22Rv1 (cell line): Measurements from ENCODE around the gene SCUBE2.

ENCODE experiments used
- H3K27ac ChIP-seq: fragments of 450-650 bp; 2 replicates; pipeline ENCODE4 v1.5.1; 2017
- ZFX ChIP-seq: fragments of 450-650 bp; IDR thresholded peaks from 2 replicates; pipeline ENCODE4 v1.6.1; 2017; ENCODE audit warnings: antibody characterized with exemption, borderline replicate concordance
- TF ChIP-seq, protein P1 (sequence below): fragments of 450-650 bp; IDR thresholded peaks from 2 replicates; pipeline ENCODE4 v1.5.1; 2017; ENCODE audit warnings: mild to moderate bottlenecking

SCUBE2 gene

DNA sequence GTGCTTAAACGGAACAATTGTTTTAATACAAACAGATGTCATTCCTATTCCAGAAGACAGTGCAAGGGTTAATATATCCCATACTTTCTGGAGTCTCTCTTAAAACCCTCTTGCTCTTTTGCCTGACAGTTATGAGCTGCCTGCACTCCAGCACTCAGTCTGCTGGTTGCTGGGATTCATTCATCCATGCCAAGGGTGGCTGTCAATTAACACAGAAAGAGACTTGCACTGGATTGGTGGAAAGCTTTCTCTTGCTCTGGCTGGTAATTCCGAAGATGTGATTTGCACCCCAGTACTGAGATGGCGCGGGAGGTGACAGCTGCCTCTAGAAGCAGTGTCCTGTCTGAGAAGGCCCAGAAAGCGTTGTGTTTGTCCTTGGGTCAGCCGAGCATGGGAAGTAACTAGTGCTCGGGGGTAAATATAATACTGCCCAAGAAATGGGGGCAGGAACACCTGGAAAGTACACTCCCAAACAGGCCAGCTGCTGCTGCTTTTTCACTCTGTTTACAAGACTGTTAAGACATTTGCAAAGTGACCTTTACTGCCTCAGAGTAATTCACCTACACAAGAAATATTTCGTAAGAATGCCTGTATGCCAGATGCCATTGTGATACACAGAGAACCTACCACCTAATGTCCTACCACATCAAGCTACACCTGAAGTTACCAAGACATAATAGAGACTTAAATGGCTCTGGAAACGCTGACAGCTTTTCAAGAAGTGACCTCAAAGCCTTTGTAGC, 20.5 kb downstream of the SCUBE2 start:
- TF ChIP-seq ZFX = no peak
- TF ChIP-seq, protein P1, sequence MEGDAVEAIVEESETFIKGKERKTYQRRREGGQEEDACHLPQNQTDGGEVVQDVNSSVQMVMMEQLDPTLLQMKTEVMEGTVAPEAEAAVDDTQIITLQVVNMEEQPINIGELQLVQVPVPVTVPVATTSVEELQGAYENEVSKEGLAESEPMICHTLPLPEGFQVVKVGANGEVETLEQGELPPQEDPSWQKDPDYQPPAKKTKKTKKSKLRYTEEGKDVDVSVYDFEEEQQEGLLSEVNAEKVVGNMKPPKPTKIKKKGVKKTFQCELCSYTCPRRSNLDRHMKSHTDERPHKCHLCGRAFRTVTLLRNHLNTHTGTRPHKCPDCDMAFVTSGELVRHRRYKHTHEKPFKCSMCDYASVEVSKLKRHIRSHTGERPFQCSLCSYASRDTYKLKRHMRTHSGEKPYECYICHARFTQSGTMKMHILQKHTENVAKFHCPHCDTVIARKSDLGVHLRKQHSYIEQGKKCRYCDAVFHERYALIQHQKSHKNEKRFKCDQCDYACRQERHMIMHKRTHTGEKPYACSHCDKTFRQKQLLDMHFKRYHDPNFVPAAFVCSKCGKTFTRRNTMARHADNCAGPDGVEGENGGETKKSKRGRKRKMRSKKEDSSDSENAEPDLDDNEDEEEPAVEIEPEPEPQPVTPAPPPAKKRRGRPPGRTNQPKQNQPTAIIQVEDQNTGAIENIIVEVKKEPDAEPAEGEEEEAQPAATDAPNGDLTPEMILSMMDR = no peak
- no peak overlapping the region for H3K27ac ChIP-seq

DNA sequence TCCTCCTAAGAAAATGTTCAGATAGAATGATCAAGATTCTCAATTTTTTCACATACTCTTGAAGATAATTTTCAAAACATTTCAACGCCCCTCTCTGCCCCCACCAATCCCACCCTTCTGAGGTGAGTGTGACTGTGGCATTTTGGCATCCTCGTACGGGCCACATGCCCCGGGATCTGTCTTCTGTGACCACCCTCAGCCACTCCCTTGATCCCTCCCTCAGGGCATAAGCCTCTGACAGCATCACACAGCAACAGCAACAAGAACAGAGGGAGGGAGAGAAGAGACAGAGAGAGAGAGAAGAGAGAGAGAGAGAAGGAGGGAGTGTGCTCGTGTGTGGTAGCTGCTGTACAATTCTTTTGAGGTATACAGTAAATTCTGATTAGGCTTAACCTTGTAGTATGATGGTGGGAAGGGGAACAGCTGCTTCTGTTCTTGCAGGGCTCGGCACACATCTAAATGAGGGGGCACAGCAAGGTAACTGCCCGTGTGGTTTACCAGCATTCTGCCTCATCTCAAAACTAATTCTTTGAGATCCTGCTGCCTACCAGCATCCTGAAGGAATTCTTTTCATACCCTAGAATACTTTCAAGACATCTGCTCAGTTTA, 21.4 kb downstream of the SCUBE2 start:
- H3K27ac ChIP-seq = no peak overlapping the region
- TF ChIP-seq ZFX = no peak
- TF ChIP-seq, protein P1 = no peak

DNA sequence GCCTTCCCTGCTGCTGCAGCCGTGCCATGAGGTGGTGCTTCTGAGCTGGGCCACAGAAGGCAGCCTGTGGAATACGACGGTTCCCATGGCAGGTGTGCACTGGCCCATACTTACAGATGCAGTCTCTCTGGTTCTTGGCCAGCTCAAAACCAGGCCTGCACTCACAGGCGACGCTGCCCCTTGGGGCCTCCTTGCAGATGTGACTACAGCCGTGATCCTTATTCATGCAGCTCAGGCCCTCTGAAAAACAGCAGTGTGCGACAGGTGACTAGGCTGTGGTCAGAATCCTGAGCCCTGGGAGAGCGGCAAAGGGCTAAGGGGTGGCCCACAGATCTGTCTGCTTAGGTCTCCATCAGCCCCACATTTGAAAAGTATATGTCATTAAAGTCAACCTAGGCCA, 22.1 kb downstream of the SCUBE2 start:
- H3K27ac ChIP-seq = no peak overlapping the region
- TF ChIP-seq ZFX = no peak
- TF ChIP-seq, protein P1 = no peak

DNA sequence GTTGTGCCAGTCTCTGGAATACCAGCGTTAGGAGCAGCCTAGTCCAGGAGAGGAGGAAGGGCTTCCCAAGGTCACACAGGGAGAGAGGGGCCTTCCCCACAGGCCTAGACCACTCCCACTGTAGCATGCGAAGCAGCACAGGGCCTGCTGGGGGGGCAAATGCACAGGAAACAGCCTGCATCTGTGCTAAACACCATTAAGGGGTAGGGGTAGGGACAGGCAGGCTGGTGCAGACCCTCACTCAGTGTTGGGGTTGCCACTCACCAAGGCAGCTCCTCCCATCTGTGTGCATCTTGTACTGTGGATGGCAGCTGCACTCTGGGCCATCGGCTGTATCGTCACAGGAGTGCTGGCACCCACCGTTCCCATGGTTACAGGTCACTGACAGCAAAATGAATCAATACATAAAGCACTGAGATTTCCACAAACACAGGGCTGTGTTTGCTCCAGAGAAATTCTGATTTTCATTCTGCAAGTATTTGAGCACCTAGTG, 24.9 kb downstream of the SCUBE2 start:
- no peak overlapping the region for H3K27ac ChIP-seq
- no peak for TF ChIP-seq ZFX
- TF ChIP-seq, protein P1 = no peak

DNA sequence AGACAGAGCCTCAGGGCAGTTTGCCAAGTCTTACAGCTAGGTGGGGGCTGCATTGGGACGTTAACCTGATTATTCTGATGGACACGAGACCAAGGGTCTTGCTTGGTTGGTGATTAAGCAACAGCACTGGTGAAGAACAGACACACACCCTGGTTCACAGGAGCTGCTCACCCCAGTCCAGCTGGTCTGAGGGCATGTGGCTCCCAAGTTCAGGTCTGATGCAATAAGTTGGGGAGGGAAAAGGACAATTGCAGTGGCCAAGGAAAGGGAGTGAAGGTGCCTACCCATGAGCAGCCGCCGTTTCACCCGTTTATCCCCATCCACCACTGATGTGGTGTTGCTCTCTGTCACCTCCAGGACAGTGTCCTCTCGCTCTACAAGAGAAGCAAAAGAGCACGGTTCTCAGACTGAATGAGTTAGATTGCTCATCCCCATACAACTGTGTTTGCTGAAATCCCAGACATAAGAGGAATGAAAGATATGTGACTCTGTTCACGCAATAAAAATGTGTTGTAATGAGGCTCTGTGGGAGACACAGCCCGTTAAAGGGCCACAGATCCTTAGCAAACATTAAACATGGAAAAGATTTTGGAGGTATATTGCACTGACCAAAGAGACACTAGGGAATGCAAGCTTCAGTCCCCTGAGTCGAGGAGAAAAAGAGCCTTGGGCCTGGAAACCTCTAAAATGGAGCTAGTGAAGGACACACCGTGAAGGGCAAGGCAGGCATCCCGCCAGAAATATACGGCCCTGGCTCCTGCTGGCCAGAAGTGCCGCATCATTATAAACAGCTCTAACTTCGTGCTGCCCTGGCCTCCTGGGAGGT, 25.6 kb downstream of the SCUBE2 start:
- TF ChIP-seq, protein P1 = no peak
- TF ChIP-seq ZFX = no peak
- no peak overlapping the region for H3K27ac ChIP-seq

DNA sequence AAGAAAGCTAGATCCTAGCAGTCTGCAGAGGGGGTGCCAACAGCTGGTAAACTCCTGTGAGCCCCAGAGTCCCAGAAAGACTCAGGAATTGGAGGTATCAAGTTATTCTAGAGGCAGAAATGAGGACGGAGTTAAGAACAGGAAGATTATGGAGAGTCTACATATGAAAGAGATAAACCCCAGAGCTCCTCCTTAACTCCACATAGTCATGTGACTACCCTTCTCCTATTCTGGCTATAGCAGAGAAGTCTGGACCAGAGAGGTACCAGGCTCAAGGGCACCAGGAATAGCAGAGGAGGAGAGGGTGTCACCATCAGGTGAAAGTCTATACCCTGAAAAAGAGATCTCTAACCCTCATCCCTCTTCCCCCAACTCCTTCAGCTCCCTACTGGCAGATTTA, 29.6 kb downstream of the SCUBE2 start:
- no peak for TF ChIP-seq ZFX
- TF ChIP-seq, protein P1 = no peak
- H3K27ac ChIP-seq = peak overlapping the region; percentile 92; the same call in 1 of the 2 replicates
